Astrocyte (in vitro differentiated cells and primary cell): ENCODE measurements around the gene LRMDA. TPM values are rescaled to one million over a fixed set of nuclear protein-coding genes. Genes with fewer than 3 reads are reported as not detected.

Source experiments
- DNase-seq: peaks from one replicate; pipeline ENCODE4 v3.0.0-alpha.2; 2010; ENCODE audit warnings: low read depth
- FAIRE-seq: peaks from 2 replicates; lab custom pipeline; 2011; peaks lifted over from hg19 to GRCh38; lab: Jason Lieb, UNC
- H2AFZ ChIP-seq: 2 replicates; pipeline ENCODE4 v1.6.0; 2012; ENCODE audit warnings: low read depth, low read length, inconsistent platforms
- H3K27ac ChIP-seq: 2 replicates; pipeline ENCODE4 v1.5.1; 2011; ENCODE audit warnings: low read depth, low read length, inconsistent platforms
- H3K27me3 ChIP-seq: 2 replicates; pipeline ENCODE4 v1.6.0; 2011; ENCODE audit warnings: low read length, inconsistent platforms; ENCODE audit not compliant: insufficient read depth
- H3K36me3 ChIP-seq: 2 replicates; pipeline ENCODE4 v1.5.1; 2011; ENCODE audit warnings: low read length, inconsistent platforms; ENCODE audit not compliant: insufficient read depth
- H3K4me1 ChIP-seq: 2 replicates; pipeline ENCODE4 v1.5.1; 2011; ENCODE audit warnings: low read length, inconsistent platforms; ENCODE audit not compliant: insufficient read depth
- H3K4me2 ChIP-seq: 2 replicates; pipeline ENCODE4 v1.6.0; 2012; ENCODE audit warnings: low read length, inconsistent platforms
- H3K4me3 ChIP-seq: 2 replicates; pipeline ENCODE4 v1.5.1; 2011; ENCODE audit warnings: low read depth, mild to moderate bottlenecking, low read length, inconsistent platforms; ENCODE audit not compliant: insufficient read depth
- H3K79me2 ChIP-seq: 2 replicates; pipeline ENCODE4 v1.6.0; 2012; ENCODE audit warnings: mild to moderate bottlenecking, low read length, inconsistent platforms; ENCODE audit not compliant: insufficient read depth
- H3K9ac ChIP-seq: 2 replicates; pipeline ENCODE4 v1.6.0; 2012; ENCODE audit warnings: mild to moderate bottlenecking, low read length, inconsistent platforms
- H3K9me3 ChIP-seq: 2 replicates; pipeline ENCODE4 v1.5.1; 2012; ENCODE audit warnings: low read depth, mild to moderate bottlenecking, low read length, inconsistent platforms; ENCODE audit not compliant: insufficient read depth
- H4K20me1 ChIP-seq: 2 replicates; pipeline ENCODE4 v1.6.0; 2012; ENCODE audit warnings: low read length, inconsistent platforms; ENCODE audit not compliant: insufficient read depth
- H3K27ac Mint-ChIP-seq: one replicate; pipeline ENCODE4 v1.8.0; 2021; ENCODE audit warnings: mild to moderate bottlenecking, mixed read lengths; ENCODE audit not compliant: unreplicated experiment
- H3K27me3 Mint-ChIP-seq: one replicate; pipeline ENCODE4 v1.8.0; 2021; ENCODE audit warnings: low read depth, mixed read lengths; ENCODE audit not compliant: unreplicated experiment
- H3K36me3 Mint-ChIP-seq: one replicate; pipeline ENCODE4 v1.8.0; 2021; ENCODE audit warnings: low read depth, mixed read lengths; ENCODE audit not compliant: unreplicated experiment
- H3K4me1 Mint-ChIP-seq: one replicate; pipeline ENCODE4 v1.8.0; 2021; ENCODE audit warnings: low read depth, mixed read lengths; ENCODE audit not compliant: unreplicated experiment
- H3K4me3 Mint-ChIP-seq: one replicate; pipeline ENCODE4 v1.8.0; 2021; ENCODE audit warnings: mild to moderate bottlenecking, moderate library complexity, mixed read lengths; ENCODE audit not compliant: unreplicated experiment
- H3K9me3 Mint-ChIP-seq: one replicate; pipeline ENCODE4 v1.8.0; 2021; ENCODE audit warnings: mild to moderate bottlenecking, mixed read lengths; ENCODE audit not compliant: unreplicated experiment
- EZH2 ChIP-seq: IDR thresholded peaks from 2 replicates; pipeline ENCODE4 v1.6.1; 2012; ENCODE audit warnings: mild to moderate bottlenecking, low read length, inconsistent platforms; ENCODE audit not compliant: insufficient read depth
- total RNA-seq: library from RNA; stranded (reverse); gene quantifications from 2 replicates; pipeline ENCODE4 v1.2.1, GENCODE V29; 2021
- TF ChIP-seq, protein P1 (sequence below): IDR thresholded peaks from 2 replicates; pipeline ENCODE4 v1.5.1; 2011; ENCODE audit warnings: low read depth, mild to moderate bottlenecking, inconsistent platforms, low read length, moderate library complexity; ENCODE audit not compliant: insufficient read depth

Gene LRMDA
- total RNA-seq, 1 donor from 2014 or later, result 2.7 TPM

GRCh38 chr10:75403144-75403938, 28.1 kb upstream of the LRMDA start:
- H3K9ac ChIP-seq, result peak overlapping the region; percentile 93
- FAIRE-seq, result no peak

GRCh38 chr10:75403939-75404814, 27.2 kb upstream of the LRMDA start:
- peaks cover 16% of the 10 kb centered on the region for H4K20me1 ChIP-seq
- H3K4me2 ChIP-seq, result peak overlapping the region; percentile 100
- peaks cover 36% of the 10 kb centered on the region for H3K27me3 Mint-ChIP-seq
- DNase-seq, result no peak
- TF ChIP-seq, protein P1, sequence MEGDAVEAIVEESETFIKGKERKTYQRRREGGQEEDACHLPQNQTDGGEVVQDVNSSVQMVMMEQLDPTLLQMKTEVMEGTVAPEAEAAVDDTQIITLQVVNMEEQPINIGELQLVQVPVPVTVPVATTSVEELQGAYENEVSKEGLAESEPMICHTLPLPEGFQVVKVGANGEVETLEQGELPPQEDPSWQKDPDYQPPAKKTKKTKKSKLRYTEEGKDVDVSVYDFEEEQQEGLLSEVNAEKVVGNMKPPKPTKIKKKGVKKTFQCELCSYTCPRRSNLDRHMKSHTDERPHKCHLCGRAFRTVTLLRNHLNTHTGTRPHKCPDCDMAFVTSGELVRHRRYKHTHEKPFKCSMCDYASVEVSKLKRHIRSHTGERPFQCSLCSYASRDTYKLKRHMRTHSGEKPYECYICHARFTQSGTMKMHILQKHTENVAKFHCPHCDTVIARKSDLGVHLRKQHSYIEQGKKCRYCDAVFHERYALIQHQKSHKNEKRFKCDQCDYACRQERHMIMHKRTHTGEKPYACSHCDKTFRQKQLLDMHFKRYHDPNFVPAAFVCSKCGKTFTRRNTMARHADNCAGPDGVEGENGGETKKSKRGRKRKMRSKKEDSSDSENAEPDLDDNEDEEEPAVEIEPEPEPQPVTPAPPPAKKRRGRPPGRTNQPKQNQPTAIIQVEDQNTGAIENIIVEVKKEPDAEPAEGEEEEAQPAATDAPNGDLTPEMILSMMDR, result no peak
- peak; percentile 82 for TF ChIP-seq EZH2
- peaks cover 6% of the 10 kb centered on the region for H3K9me3 Mint-ChIP-seq
- no peaks in the 10 kb centered on the region for H3K36me3 ChIP-seq
- peaks cover 4% of the 10 kb centered on the region for H3K36me3 Mint-ChIP-seq
- H3K4me3 Mint-ChIP-seq, result peak overlapping the region; percentile 83
- no peak overlapping the region for H3K27ac ChIP-seq
- peak overlapping the region; percentile 65 for H2AFZ ChIP-seq
- peaks cover 28% of the 10 kb centered on the region for H3K4me1 ChIP-seq
- peak overlapping the region; percentile 93 for H3K9ac ChIP-seq
- H3K27ac Mint-ChIP-seq, result peak overlapping the region; percentile 68
- H3K4me3 ChIP-seq, result peak overlapping the region; percentile 89
- no peak for FAIRE-seq
- H3K9me3 ChIP-seq, result no peaks in the 10 kb centered on the region
- H3K4me1 Mint-ChIP-seq, result peaks cover 5% of the 10 kb centered on the region
- peaks cover 44% of the 10 kb centered on the region for H3K27me3 ChIP-seq
- peaks cover 19% of the 10 kb centered on the region for H3K79me2 ChIP-seq

More at GRCh38 chr10:75403144-75403938, 28.1 kb upstream of the LRMDA start:
- Histone ChIP-seq H4K20me1 (peaks cover 24% of the 10 kb centered on the region), H3K27me3 (peaks cover 39% of the 10 kb centered on the region), H3K4me2 (peak overlapping the region; percentile 100), H3K27ac (peak overlapping the region; percentile 13), H3K4me3 (peak overlapping the region; percentile 89), H3K4me1 (peaks cover 27% of the 10 kb centered on the region), H3K79me2 (peaks cover 27% of the 10 kb centered on the region), H2AFZ (peak overlapping the region; percentile 96), H3K36me3 (no peaks in the 10 kb centered on the region), H3K9me3 (no peaks in the 10 kb centered on the region)
- Mint-ChIP-seq H3K9me3 (peaks cover 6% of the 10 kb centered on the region), H3K4me1 (peaks cover 5% of the 10 kb centered on the region), H3K36me3 (peaks cover 4% of the 10 kb centered on the region), H3K27ac (peak overlapping the region; percentile 58), H3K4me3 (peak overlapping the region; percentile 93), H3K27me3 (peaks cover 36% of the 10 kb centered on the region)
- no peak for DNase-seq
- peak; percentile 7 for TF ChIP-seq EZH2
- TF ChIP-seq, protein P1, result no peak
